WI38 (cell line): ENCODE measurements around the gene PHYKPL.

Experiments
- H3K4me3 ChIP-seq: 2 replicates; pipeline ENCODE4 v1.5.1; 2011; ENCODE audit warnings: low read depth, mild to moderate bottlenecking, control low read depth, low read length
- CTCF ChIP-seq: IDR thresholded peaks from 2 replicates; pipeline ENCODE4 v1.5.1; 2012; ENCODE audit warnings: low read depth, mild to moderate bottlenecking, control low read depth, low read length

The PHYKPL gene

GRCh38 chr5:178206166-178207101, 26.2 kb downstream of the PHYKPL start:
- no peak for TF ChIP-seq CTCF
- peak overlapping the region; percentile 96 for H3K4me3 ChIP-seq

GRCh38 chr5:178205749-178206047, 26.9 kb downstream of the PHYKPL start:
- TF ChIP-seq CTCF: no peak
- H3K4me3 ChIP-seq: peak overlapping the region; percentile 96

- H3K4me3 ChIP-seq: peak overlapping the region; percentile 96
- no peak for TF ChIP-seq CTCF
These were observed 27.5 kb downstream of the PHYKPL start for GRCh38 chr5:178204935-178205748.

- H3K4me3 ChIP-seq: peak within 1 kb of the TSS; percentile 96
- no peak for TF ChIP-seq CTCF
These were observed 28.2 kb downstream of the PHYKPL start, which contains the start of gene HNRNPAB for GRCh38 chr5:178204182-178204934. Gene HNRNPAB, plus strand, starts transcription at chr5:178204533. Its CDS starts 305 bp downstream, at chr5:178204838.

GRCh38 chr5:178203670-178204181, 28.9 kb downstream of the PHYKPL start:
- H3K4me3 ChIP-seq: peak overlapping the region; percentile 96
- TF ChIP-seq CTCF: no peak

GRCh38 chr5:178202541-178202940, 30.1 kb downstream of the PHYKPL start:
- TF ChIP-seq CTCF: no peak
- no peak overlapping the region for H3K4me3 ChIP-seq
